HCT116 (cell line): ENCODE measurements around the gene SLC41A1. TPM values are rescaled to one million over a fixed set of nuclear protein-coding genes. Genes with fewer than 3 reads are reported as not detected.

Experiments
- ATAC-seq: fragments of 200-7000 bp; cut with Tn5 transposase; 2 replicates; pipeline ENCODE4 v1.9.1; 2020; ENCODE audit warnings: mild to moderate bottlenecking, moderate library complexity
- BruUV-seq: library from RNA; stranded (reverse); fragments of 400-500 nt; replicated peaks from 2 replicates; lab custom pipeline; 2021; lab: Mats Ljungman, UMichigan
- CTCF ChIA-PET: fragments of 300-600 bp; sonication (Branson Sonifier 250); formaldehyde crosslinking; loops from one replicate; lab custom pipeline; 2021; ENCODE audit warnings: antibody characterized with exemption; lab: Charles Lee
- POLR2A ChIA-PET: fragments of 300-600, 350-600 bp; sonication (Branson Sonifier 250); formaldehyde crosslinking; loops from one replicate; lab custom pipeline; 2021; ENCODE audit warnings: antibody characterized with exemption; lab: Charles Lee
- RAD21 ChIA-PET, 2 experiments: fragments of 300-600 bp; sonication (Branson Sonifier 250); formaldehyde crosslinking; loops; one replicate each; lab custom pipeline; 2023; ENCODE audit warnings: low total read pairs in 2 of 2; ENCODE audit not compliant: uncharacterized antibody in 2 of 2, unreplicated experiment in 2 of 2, low non-redundant PET in 1 of 2; lab: Charles Lee
- DNase-seq: peaks from one replicate; pipeline ENCODE4 v3.0.0-alpha.2; 2010; ENCODE audit warnings: low read depth, low spot score
- H2AFZ ChIP-seq: fragments of 200-600 bp; shearing (Covaris generic), sonication (generic); 2 replicates; pipeline ENCODE4 v1.6.1; 2017; ENCODE audit warnings: low read depth, mixed run types, mixed read lengths, antibody characterized with exemption, low read length; ENCODE audit not compliant: poor library complexity, severe bottlenecking
- H3K27ac ChIP-seq: 2 replicates; pipeline ENCODE4 v1.5.1; 2012; ENCODE audit warnings: low read depth, low read length
- H3K27me3 ChIP-seq: fragments of 200-600 bp; sonication (generic); 2 replicates; pipeline ENCODE4 v1.6.1; 2016; ENCODE audit warnings: mixed run types, low read length, mixed read lengths; ENCODE audit not compliant: insufficient read depth
- H3K36me3 ChIP-seq, 2 experiments: fragments of 200-500 bp in 1 of 2; fragments of 200-600 bp in 1 of 2; sonication (Bioruptor generic) in 1 of 2; sonication (generic) in 1 of 2; 2 replicates each; pipeline versions ENCODE4 v1.5.1 to v1.6.1; 2014 to 2016; ENCODE audit warnings: low read length in 2 of 2, inconsistent platforms in 1 of 2, mixed read lengths in 1 of 2, mixed run types in 1 of 2; ENCODE audit not compliant: insufficient read depth in 2 of 2, control insufficient read depth in 1 of 2
- H3K4me1 ChIP-seq, 2 experiments: fragments of 200-600 bp in 1 of 2; sonication (generic) in 1 of 2; 2 replicates each; pipeline versions ENCODE4 v1.5.1 to v1.6.1; 2012 to 2017; ENCODE audit warnings: low read length in 2 of 2, inconsistent platforms in 1 of 2, mild to moderate bottlenecking in 1 of 2, mixed read lengths in 1 of 2, mixed run types in 1 of 2, moderate library complexity in 1 of 2; ENCODE audit not compliant: insufficient read depth in 2 of 2, control insufficient read depth in 1 of 2
- H3K4me2 ChIP-seq: fragments of 200-600 bp; sonication (generic); 2 replicates; pipeline ENCODE4 v1.6.1; 2017; ENCODE audit warnings: mixed run types, low read length, mixed read lengths
- H3K4me3 ChIP-seq, 2 experiments: fragments of 200-600 bp in 1 of 2; sonication (generic) in 1 of 2; replicated peaks in 1 of 2; 2 replicates each; pipeline ENCODE4 v1.5.1; 2011 to 2016; ENCODE audit warnings: low read length in 2 of 2, control low read depth in 1 of 2, low read depth in 1 of 2, mild to moderate bottlenecking in 1 of 2, mixed read lengths in 1 of 2, mixed run types in 1 of 2
- H3K79me2 ChIP-seq: fragments of 200-600 bp; sonication (generic); 2 replicates; pipeline ENCODE4 v1.6.1; 2017; ENCODE audit warnings: mild to moderate bottlenecking, mixed run types, low read length, moderate library complexity, mixed read lengths; ENCODE audit not compliant: insufficient read depth
- H3K9ac ChIP-seq: fragments of 200-600 bp; sonication (generic); 2 replicates; pipeline ENCODE4 v1.6.1; 2016; ENCODE audit warnings: low read length, mixed read lengths
- H3K9me2 ChIP-seq: fragments of 200-600 bp; sonication (generic), shearing (Covaris generic); 2 replicates; pipeline ENCODE4 v1.6.1; 2017; ENCODE audit warnings: mixed run types, mild to moderate bottlenecking, moderate library complexity; ENCODE audit not compliant: insufficient read depth
- H3K9me3 ChIP-seq, 2 experiments: fragments of 200-500 bp in 1 of 2; fragments of 200-600 bp in 1 of 2; sonication (Bioruptor generic) in 1 of 2; sonication (generic) in 1 of 2; 2 replicates each; pipeline ENCODE4 v1.6.1; 2014 to 2017; ENCODE audit warnings: low read length in 2 of 2, mixed read lengths in 2 of 2, inconsistent platforms in 1 of 2, low read depth in 1 of 2, mild to moderate bottlenecking in 1 of 2, mixed run types in 1 of 2, moderate library complexity in 1 of 2; ENCODE audit not compliant: control insufficient read depth in 1 of 2, insufficient read depth in 1 of 2
- H4K20me1 ChIP-seq: fragments of 200-600 bp; sonication (generic), shearing (Covaris generic); 2 replicates; pipeline ENCODE4 v1.6.1; 2017; ENCODE audit warnings: mixed run types, mild to moderate bottlenecking, moderate library complexity; ENCODE audit not compliant: insufficient read depth
- CBX3 ChIP-seq: IDR thresholded peaks from 2 replicates; pipeline ENCODE4 v1.6.1; 2012; ENCODE audit warnings: low read depth
- CTCF ChIP-seq, 3 experiments: fragments of 200-600 bp in 1 of 3; sonication (generic) in 1 of 3; IDR thresholded peaks in 2 of 3; conservative IDR thresholded peaks in 1 of 3; 2 replicates each; pipeline ENCODE4 v1.5.1; 2012 to 2017; ENCODE audit warnings: low read depth in 2 of 3, low read length in 2 of 3, antibody characterized with exemption in 1 of 3, borderline replicate concordance in 1 of 3, control low read depth in 1 of 3, mild to moderate bottlenecking in 1 of 3, mixed read lengths in 1 of 3, mixed run types in 1 of 3, moderate library complexity in 1 of 3; ENCODE audit not compliant: insufficient read depth in 1 of 3
- EZH2phosphoT487 ChIP-seq: fragments of 200-600 bp; IDR thresholded peaks from 2 replicates; pipeline ENCODE4 v1.6.1; 2018; ENCODE audit warnings: antibody characterized with exemption, borderline replicate concordance
- MAX ChIP-seq: IDR thresholded peaks from 2 replicates; pipeline ENCODE4 v1.6.1; 2012
- POLR2A ChIP-seq: IDR thresholded peaks from 2 replicates; pipeline ENCODE4 v1.7.0; 2011; ENCODE audit warnings: borderline replicate concordance; ENCODE audit not compliant: insufficient read depth, insufficient read length; ENCODE audit errors: extremely low read depth
- POLR2AphosphoS5 ChIP-seq: IDR thresholded peaks from 2 replicates; pipeline ENCODE4 v1.6.1; 2011; ENCODE audit warnings: mild to moderate bottlenecking, low read depth, low read length, moderate library complexity
- SIN3A ChIP-seq: IDR thresholded peaks from 2 replicates; pipeline ENCODE4 v1.6.1; 2012; ENCODE audit warnings: low read depth
- SRF ChIP-seq: IDR thresholded peaks from 2 replicates; pipeline ENCODE4 v1.6.1; 2012; ENCODE audit warnings: low read depth
- YY1 ChIP-seq: IDR thresholded peaks from 2 replicates; pipeline ENCODE4 v1.6.1; 2011; ENCODE audit warnings: low read length, low read depth, moderate library complexity, mild to moderate bottlenecking; ENCODE audit not compliant: insufficient replicate concordance; ENCODE audit errors: extremely low read depth
- ZBTB33 ChIP-seq: IDR thresholded peaks from 2 replicates; pipeline ENCODE4 v1.6.1; 2011; ENCODE audit warnings: mild to moderate bottlenecking, low read length, moderate library complexity; ENCODE audit not compliant: insufficient replicate concordance; ENCODE audit errors: extremely low read depth
- ZFX ChIP-seq: fragments of 450-650 bp; IDR thresholded peaks from 2 replicates; pipeline ENCODE4 v1.6.1; 2017
- ZNF274 ChIP-seq: fragments of 200-500 bp; sonication (Bioruptor generic); IDR thresholded peaks from 2 replicates; pipeline ENCODE4 v1.6.1; 2014; ENCODE audit warnings: mild to moderate bottlenecking, low read depth, low read length, inconsistent platforms
- intact Hi-C: fragments of 100-400 bp; cut with micrococcal nuclease; formaldehyde crosslinking; loops from 2 replicates; pipeline ENCODE4 v1.10.0; 2022
- total RNA-seq: library from RNA; stranded (reverse); gene quantifications from one replicate; pipeline ENCODE4 v1.2.1, GENCODE V29; 2021; ENCODE audit not compliant: unreplicated experiment

SLC41A1 gene
- total RNA-seq, 1 experiment from 2014 or later, result 35.9 TPM

GRCh38 chr1:205800981-205801703, 11.9 kb downstream of the SLC41A1 start:
- Histone ChIP-seq H2AFZ (no peak overlapping the region), H3K27ac (no peak overlapping the region), H3K4me1 (peaks cover 7 to 16% of the 10 kb centered on the region in 2 experiments), H3K79me2 (0 out of 2 replicates have a peak, but pooled peaks cover 2% of the 10 kb centered on the region), H3K4me2 (no peak overlapping the region), H3K27me3 (no peaks in the 10 kb centered on the region), H4K20me1 (no peaks in the 10 kb centered on the region), H3K4me3 (no peak overlapping the region), H3K9me3 (no peaks in the 10 kb centered on the region), H3K9ac (no peak overlapping the region), H3K9me2 (no peaks in the 10 kb centered on the region), H3K36me3 (peaks cover 4 to 6% of the 10 kb centered on the region in 2 experiments; a peak in 1 of 4 replicates)
- ATAC-seq, result no peak
- ChIA-PET POLR2A (no interaction called here), RAD21 (no interaction called here), CTCF (no interaction called here)
- no peak for TF ChIP-seq SRF
- no TSS peak for BruUV-seq
- intact Hi-C loops, result no loop called here
- DNase-seq, result no peak

- Histone ChIP-seq H3K36me3 (peaks cover 4 to 6% of the 10 kb centered on the region in 2 experiments; a peak in 2 of 4 replicates), H4K20me1 (no peaks in the 10 kb centered on the region), H3K79me2 (0 out of 2 replicates have a peak, but pooled peaks cover 2% of the 10 kb centered on the region), H3K9ac (no peak overlapping the region), H3K4me3 (no peak overlapping the region), H3K9me2 (no peaks in the 10 kb centered on the region), H3K4me2 (no peak overlapping the region), H3K9me3 (no peaks in the 10 kb centered on the region), H3K27me3 (no peaks in the 10 kb centered on the region), H3K4me1 (peaks cover 3 to 9% of the 10 kb centered on the region in 2 experiments; a peak in 3 of 4 replicates), H2AFZ (no peak overlapping the region), H3K27ac (no peak overlapping the region)
- no peak for DNase-seq
- no peak for ATAC-seq
- CTCF ChIA-PET, result interaction anchor here (1.0 kb wide), 1 partner anchor 177 kb away, joined by 5 read pairs; no protein-coding TSS in a partner anchor
- BruUV-seq, result no TSS peak
- TF ChIP-seq POLR2A (no peak), CBX3 (no peak), YY1 (no peak), ZFX (no peak), SIN3A (no peak), ZBTB33 (no peak), ZNF274 (no peak), MAX (no peak), CTCF (IDR thresholded peaks at IDR 0.05 in 2 of 3, conservative IDR thresholded peaks at IDR 0.05 in 1 of 3; ENCODE audit: borderline replicate concordance in 1 of 3, insufficient read depth in 1 of 3, low read depth in 2 of 3, low read length in 2 of 3) (no peak), EZH2phosphoT487 (no peak), POLR2AphosphoS5 (no peak)
- intact Hi-C loops, result no loop called here
- POLR2A ChIA-PET, result no interaction called here
- RAD21 ChIA-PET, result no interaction called here
These were observed 12.6 kb downstream of the SLC41A1 start for GRCh38 chr1:205800427-205800826.
